Measurements from ENCODE around the gene RND3. TPM values are rescaled to one million over a fixed set of nuclear protein-coding genes. Genes with fewer than 3 reads are reported as not detected.

RND3 gene
- total and polyA plus RNA-seq, 9 of the 15 experiments (the other 6 are each of a cell fraction or from before 2014, with no cell fraction given): 0.22 to 0.64 (median 0.29) TPM; not detected in 4

DNA sequence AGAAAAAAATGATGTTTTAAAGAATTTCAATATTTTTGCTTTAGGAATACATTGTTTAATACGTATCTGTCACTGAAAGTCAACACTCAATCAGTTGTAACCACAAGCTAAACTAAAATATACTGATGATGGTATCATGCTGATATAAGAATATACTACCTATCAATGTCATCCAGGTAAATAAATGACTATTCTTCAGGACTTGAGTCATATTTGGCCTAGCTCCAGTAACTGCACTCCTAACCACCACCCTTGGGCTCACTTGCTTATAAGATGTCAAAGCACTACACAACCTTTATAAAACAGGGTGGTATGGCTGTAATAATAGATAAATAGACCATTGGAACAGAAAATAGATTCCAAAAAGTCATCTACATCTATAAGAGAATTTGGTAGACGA is 48.8 kb downstream of the RND3 start:
- no peak for DNase-seq (ENCODE audit: extremely low read depth in 1 of 4, low spot score in 3 of 4)
- Histone ChIP-seq H3K9me3 (replicated peaks; ENCODE audit: control insufficient read depth, insufficient read depth, low read depth, low read length) (no peaks in the 10 kb centered on the region), H3K27me3 (ENCODE audit: control insufficient read depth in 2 of 2, insufficient read depth in 2 of 2, low read length in 2 of 2) (no peaks in the 10 kb centered on the region), H2AFZ (ENCODE audit: low read depth, low read length) (no peak overlapping the region), H3K79me2 (ENCODE audit: control insufficient read depth, insufficient read depth, low read length) (no peaks in the 10 kb centered on the region), H3K4me3 (no peak overlapping the region), H3K4me2 (ENCODE audit: insufficient read depth, low read length) (no peak overlapping the region), H3K36me3 (ENCODE audit: control insufficient read depth, insufficient read depth, low read length) (no peaks in the 10 kb centered on the region), H3K4me1 (replicated peaks in 1 of 2; ENCODE audit: control insufficient read depth in 2 of 2, insufficient read depth in 2 of 2, low read length in 2 of 2) (no peaks in the 10 kb centered on the region), H3K27ac (ENCODE audit: extremely low read depth, low read depth, low read length) (no peak overlapping the region), H3K9ac (ENCODE audit: insufficient read depth in 1 of 2, low read depth in 2 of 2, low read length in 2 of 2) (no peak overlapping the region), H3K9me1 (ENCODE audit: control insufficient read depth, insufficient read depth, low read length) (no peaks in the 10 kb centered on the region), H4K20me1 (replicated peaks; ENCODE audit: control insufficient read depth, insufficient read depth, low read length) (no peaks in the 10 kb centered on the region)
- no peak for ATAC-seq
- ChIA-PET POLR2A (no interaction called here), CTCF (ENCODE audit: low intra/inter-chr PET ratio) (no interaction called here)
- in situ Hi-C loops (cut with MboI): no loop called here
- FAIRE-seq: no peak
- intact Hi-C loops (cut with micrococcal nuclease): no loop called here
- TF ChIP-seq, protein P1, sequence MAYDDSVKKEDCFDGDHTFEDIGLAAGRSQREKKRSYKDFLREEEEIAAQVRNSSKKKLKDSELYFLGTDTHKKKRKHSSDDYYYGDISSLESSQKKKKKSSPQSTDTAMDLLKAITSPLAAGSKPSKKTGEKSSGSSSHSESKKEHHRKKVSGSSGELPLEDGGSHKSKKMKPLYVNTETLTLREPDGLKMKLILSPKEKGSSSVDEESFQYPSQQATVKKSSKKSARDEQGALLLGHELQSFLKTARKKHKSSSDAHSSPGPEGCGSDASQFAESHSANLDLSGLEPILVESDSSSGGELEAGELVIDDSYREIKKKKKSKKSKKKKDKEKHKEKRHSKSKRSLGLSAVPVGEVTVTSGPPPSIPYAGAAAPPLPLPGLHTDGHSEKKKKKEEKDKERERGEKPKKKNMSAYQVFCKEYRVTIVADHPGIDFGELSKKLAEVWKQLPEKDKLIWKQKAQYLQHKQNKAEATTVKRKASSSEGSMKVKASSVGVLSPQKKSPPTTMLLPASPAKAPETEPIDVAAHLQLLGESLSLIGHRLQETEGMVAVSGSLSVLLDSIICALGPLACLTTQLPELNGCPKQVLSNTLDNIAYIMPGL (CRISPR knock-in tag; IDR thresholded peaks at IDR 0.05): no peak
- TF ChIP-seq TRIM24 (IDR thresholded peaks at IDR 0.05) (no peak), FOXP1 (CRISPR knock-in tag; IDR thresholded peaks at IDR 0.05) (no peak)
- whole genome bisulfite sequencing (ENCODE audit: insufficient coverage, low coverage, missing lambda C conversion rate): 2% methylated on average over 2 of the region's 2 CpGs
- no TSS peak for BruUV-seq (replicated peaks)

DNA sequence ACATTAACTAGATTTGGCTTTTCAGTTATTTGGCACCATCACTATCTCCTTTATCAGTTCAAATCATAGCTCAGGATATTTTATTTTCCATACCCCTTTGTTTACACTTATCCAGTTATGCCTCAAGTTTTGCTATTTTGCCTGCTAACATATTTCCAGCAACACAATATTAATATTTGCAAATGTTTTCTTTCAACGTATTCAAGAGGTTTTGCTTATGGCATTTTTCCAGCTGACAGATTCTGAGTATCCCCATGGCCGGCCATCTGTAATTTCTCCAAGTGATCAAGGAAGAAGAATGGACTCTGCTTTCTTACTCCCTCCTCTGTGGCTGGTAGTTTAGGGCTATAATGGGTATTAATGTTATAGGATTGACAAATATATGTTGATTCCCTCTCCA is 49.4 kb downstream of the RND3 start:
- H3K27ac ChIP-seq (ENCODE audit: extremely low read depth, low read depth, low read length): no peak overlapping the region
- 0% methylated on average over 2 of the region's 2 CpGs for WGBS (ENCODE audit: insufficient coverage, low coverage, missing lambda C conversion rate)
- FAIRE-seq (no peak), DNase-seq (ENCODE audit: extremely low read depth in 1 of 4, low spot score in 3 of 4) (no peak), ATAC-seq (no peak)
- no peak overlapping the region for H3K4me3 ChIP-seq
- H3K36me3 ChIP-seq (ENCODE audit: control insufficient read depth, insufficient read depth, low read length): no peaks in the 10 kb centered on the region
- intact Hi-C loops (cut with micrococcal nuclease) (no loop called here), in situ Hi-C loops (cut with MboI) (no loop called here)
- CTCF ChIA-PET (ENCODE audit: low intra/inter-chr PET ratio): no interaction called here
- no peaks in the 10 kb centered on the region for H4K20me1 ChIP-seq (replicated peaks; ENCODE audit: control insufficient read depth, insufficient read depth, low read length)
- POLR2A ChIA-PET: no interaction called here
- no peaks in the 10 kb centered on the region for H3K4me1 ChIP-seq (replicated peaks in 1 of 2; ENCODE audit: control insufficient read depth in 2 of 2, insufficient read depth in 2 of 2, low read length in 2 of 2)
- no peaks in the 10 kb centered on the region for H3K9me1 ChIP-seq (ENCODE audit: control insufficient read depth, insufficient read depth, low read length)
- no peak overlapping the region for H3K9ac ChIP-seq (ENCODE audit: insufficient read depth in 1 of 2, low read depth in 2 of 2, low read length in 2 of 2)
- BruUV-seq (replicated peaks): no TSS peak
- no peaks in the 10 kb centered on the region for H3K27me3 ChIP-seq (ENCODE audit: control insufficient read depth in 2 of 2, insufficient read depth in 2 of 2, low read length in 2 of 2)
- no peak overlapping the region for H3K4me2 ChIP-seq (ENCODE audit: insufficient read depth, low read length)
- H2AFZ ChIP-seq (ENCODE audit: low read depth, low read length): no peak overlapping the region
- no peaks in the 10 kb centered on the region for H3K79me2 ChIP-seq (ENCODE audit: control insufficient read depth, insufficient read depth, low read length)
- no peaks in the 10 kb centered on the region for H3K9me3 ChIP-seq (replicated peaks; ENCODE audit: control insufficient read depth, insufficient read depth, low read depth, low read length)
- TF ChIP-seq, protein P2, sequence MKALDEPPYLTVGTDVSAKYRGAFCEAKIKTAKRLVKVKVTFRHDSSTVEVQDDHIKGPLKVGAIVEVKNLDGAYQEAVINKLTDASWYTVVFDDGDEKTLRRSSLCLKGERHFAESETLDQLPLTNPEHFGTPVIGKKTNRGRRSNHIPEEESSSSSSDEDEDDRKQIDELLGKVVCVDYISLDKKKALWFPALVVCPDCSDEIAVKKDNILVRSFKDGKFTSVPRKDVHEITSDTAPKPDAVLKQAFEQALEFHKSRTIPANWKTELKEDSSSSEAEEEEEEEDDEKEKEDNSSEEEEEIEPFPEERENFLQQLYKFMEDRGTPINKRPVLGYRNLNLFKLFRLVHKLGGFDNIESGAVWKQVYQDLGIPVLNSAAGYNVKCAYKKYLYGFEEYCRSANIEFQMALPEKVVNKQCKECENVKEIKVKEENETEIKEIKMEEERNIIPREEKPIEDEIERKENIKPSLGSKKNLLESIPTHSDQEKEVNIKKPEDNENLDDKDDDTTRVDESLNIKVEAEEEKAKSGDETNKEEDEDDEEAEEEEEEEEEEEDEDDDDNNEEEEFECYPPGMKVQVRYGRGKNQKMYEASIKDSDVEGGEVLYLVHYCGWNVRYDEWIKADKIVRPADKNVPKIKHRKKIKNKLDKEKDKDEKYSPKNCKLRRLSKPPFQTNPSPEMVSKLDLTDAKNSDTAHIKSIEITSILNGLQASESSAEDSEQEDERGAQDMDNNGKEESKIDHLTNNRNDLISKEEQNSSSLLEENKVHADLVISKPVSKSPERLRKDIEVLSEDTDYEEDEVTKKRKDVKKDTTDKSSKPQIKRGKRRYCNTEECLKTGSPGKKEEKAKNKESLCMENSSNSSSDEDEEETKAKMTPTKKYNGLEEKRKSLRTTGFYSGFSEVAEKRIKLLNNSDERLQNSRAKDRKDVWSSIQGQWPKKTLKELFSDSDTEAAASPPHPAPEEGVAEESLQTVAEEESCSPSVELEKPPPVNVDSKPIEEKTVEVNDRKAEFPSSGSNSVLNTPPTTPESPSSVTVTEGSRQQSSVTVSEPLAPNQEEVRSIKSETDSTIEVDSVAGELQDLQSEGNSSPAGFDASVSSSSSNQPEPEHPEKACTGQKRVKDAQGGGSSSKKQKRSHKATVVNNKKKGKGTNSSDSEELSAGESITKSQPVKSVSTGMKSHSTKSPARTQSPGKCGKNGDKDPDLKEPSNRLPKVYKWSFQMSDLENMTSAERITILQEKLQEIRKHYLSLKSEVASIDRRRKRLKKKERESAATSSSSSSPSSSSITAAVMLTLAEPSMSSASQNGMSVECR (CRISPR knock-in tag; IDR thresholded peaks at IDR 0.05): no peak
- TF ChIP-seq TEAD4 (IDR thresholded peaks at IDR 0.05; ENCODE audit: low read length): no peak
- TF ChIP-seq TEAD4 (CRISPR knock-in tag; IDR thresholded peaks at IDR 0.05; ENCODE audit: borderline replicate concordance): no peak
- TF ChIP-seq, protein P3, sequence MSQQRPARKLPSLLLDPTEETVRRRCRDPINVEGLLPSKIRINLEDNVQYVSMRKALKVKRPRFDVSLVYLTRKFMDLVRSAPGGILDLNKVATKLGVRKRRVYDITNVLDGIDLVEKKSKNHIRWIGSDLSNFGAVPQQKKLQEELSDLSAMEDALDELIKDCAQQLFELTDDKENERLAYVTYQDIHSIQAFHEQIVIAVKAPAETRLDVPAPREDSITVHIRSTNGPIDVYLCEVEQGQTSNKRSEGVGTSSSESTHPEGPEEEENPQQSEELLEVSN (IDR thresholded peaks at IDR 0.05; ENCODE audit: borderline replicate concordance in 1 of 2, extremely low read depth in 1 of 2, insufficient read depth in 1 of 2, insufficient read length in 1 of 2, low read depth in 1 of 2, low read length in 1 of 2, poor library complexity in 1 of 2, severe bottlenecking in 1 of 2): no peak
- TF ChIP-seq SMAD1 (IDR thresholded peaks at IDR 0.05; ENCODE audit: low read depth, low read length, partially characterized antibody): no peak
- TF ChIP-seq HDGF (IDR thresholded peaks at IDR 0.05): no peak
